Measurements from ENCODE around the gene SPIRE2. TPM values are rescaled to one million over a fixed set of nuclear protein-coding genes. Genes with fewer than 3 reads are reported as not detected.

The SPIRE2 gene
- total and polyA plus RNA-seq, 2 of the 4 experiments (the other 2 are of a cell fraction), result 0.72 to 1.9 TPM

- no TSS peak for BruUV-seq (replicated peaks)
- H3K56ac ChIP-seq (ENCODE audit: extremely low read depth, insufficient read depth, low read length), result no peak overlapping the region
- H4K5ac ChIP-seq (ENCODE audit: low read depth, low read length), result no peak overlapping the region
- POLR2A ChIA-PET (ENCODE audit: unreplicated experiment), result no interaction called here
- H3K4me2 ChIP-seq (ENCODE audit: low read depth, low read length), result no peak overlapping the region
- H2BK5ac ChIP-seq (ENCODE audit: low read depth, low read length, poor library complexity, severe bottlenecking), result no peak overlapping the region
- no peaks in the 10 kb centered on the region for H3K9me1 ChIP-seq (ENCODE audit: insufficient read depth, low read length)
- no peak overlapping the region for H3K14ac ChIP-seq (replicated peaks; ENCODE audit: low read depth, low read length)
- no peak for DNase-seq
- dilution Hi-C loops (cut with HindIII; ENCODE audit: low sequenced_read_pairs, unreplicated experiment) (no loop called here), in situ Hi-C loops (cut with MboI; ENCODE audit: low sequenced_read_pairs) (no loop called here), intact Hi-C loops (cut with micrococcal nuclease) (no loop called here)
- H4K8ac ChIP-seq (ENCODE audit: low read depth in 2 of 2, low read length in 2 of 2), result no peak overlapping the region
- ATAC-seq (ENCODE audit: low read depth), result no peak
- no peak overlapping the region; the same call in 1 of the 2 replicates for H4K91ac ChIP-seq (ENCODE audit: insufficient read depth, low read depth, low read length)
- no peak overlapping the region for H3K27ac ChIP-seq (ENCODE audit: insufficient read depth, low read length)
- H3K4ac ChIP-seq (ENCODE audit: low read depth, low read length), result no peak overlapping the region
- no peak overlapping the region for H2BK20ac ChIP-seq (ENCODE audit: low read depth, low read length)
- H3K9me3 ChIP-seq (ENCODE audit: control insufficient read depth, insufficient read depth, low read length), result no peaks in the 10 kb centered on the region
- CTCF ChIA-PET, result no interaction called here
- no peak overlapping the region for H2AFZ ChIP-seq (replicated peaks; ENCODE audit: low read length, poor library complexity)
- H3K9ac ChIP-seq (ENCODE audit: low read depth, low read length), result no peak overlapping the region
- H3K36me3 ChIP-seq (ENCODE audit: control insufficient read depth, insufficient read depth, low read length), result no peaks in the 10 kb centered on the region
- H3K27me3 ChIP-seq (ENCODE audit: control insufficient read depth, insufficient read depth, low read length), result no peaks in the 10 kb centered on the region
- no peaks in the 10 kb centered on the region for H3K4me1 ChIP-seq (ENCODE audit: control insufficient read depth, insufficient read depth, low read length)
- no peak overlapping the region for H3K18ac ChIP-seq (ENCODE audit: low read depth, low read length)
- H2AK9ac ChIP-seq (replicated peaks; ENCODE audit: low read depth, low read length, poor library complexity), result no peak overlapping the region
- H2BK120ac ChIP-seq (ENCODE audit: low read depth, low read length), result no peak overlapping the region
- no peak for TF ChIP-seq BHLHE40 (IDR thresholded peaks at IDR 0.05; ENCODE audit: low read depth, low read length)
- no peak for TF ChIP-seq CHD1 (IDR thresholded peaks at IDR 0.05; ENCODE audit: low read depth, low read length)
- TF ChIP-seq FOS (IDR thresholded peaks at IDR 0.05; ENCODE audit: low read depth, low read length), result no peak
- no peak for TF ChIP-seq RAD21 (IDR thresholded peaks at IDR 0.05; ENCODE audit: low read length)
- no peak for TF ChIP-seq POLR2A (IDR thresholded peaks at IDR 0.05; ENCODE audit: low read depth, low read length)
- TF ChIP-seq ELK1 (IDR thresholded peaks at IDR 0.05; ENCODE audit: borderline replicate concordance, low read depth, low read length), result no peak
- TF ChIP-seq MAFK (IDR thresholded peaks at IDR 0.05; ENCODE audit: low read depth, low read length), result no peak
- TF ChIP-seq USF2 (IDR thresholded peaks at IDR 0.05; ENCODE audit: low read depth, low read length), result no peak
- TF ChIP-seq SMC3 (IDR thresholded peaks at IDR 0.05; ENCODE audit: low read depth, low read length), result no peak
- no peak for TF ChIP-seq CTCF (conservative IDR thresholded peaks at IDR 0.05; ENCODE audit: low read depth, low read length)
- no peak for TF ChIP-seq MAZ (IDR thresholded peaks at IDR 0.05; ENCODE audit: borderline replicate concordance, low read depth, low read length)
- no peak for TF ChIP-seq RFX5 (IDR thresholded peaks at IDR 0.05; ENCODE audit: low read depth, low read length)
- no peak for TF ChIP-seq MXI1 (IDR thresholded peaks at IDR 0.05; ENCODE audit: borderline replicate concordance, low read depth, low read length)
- TF ChIP-seq CEBPB (IDR thresholded peaks at IDR 0.05; ENCODE audit: low read depth, low read length), result no peak
- no peak for TF ChIP-seq RCOR1 (IDR thresholded peaks at IDR 0.05; ENCODE audit: insufficient replicate concordance, low read length)
- TF ChIP-seq NFE2L2 (IDR thresholded peaks at IDR 0.05; ENCODE audit: low read depth, low read length), result no peak
- no peak overlapping the region for H3K23ac ChIP-seq (ENCODE audit: low read depth, low read length)
- no peak overlapping the region for H2BK15ac ChIP-seq (ENCODE audit: low read depth, low read length)
- no peaks in the 10 kb centered on the region for H3K79me1 ChIP-seq (ENCODE audit: low read depth in 1 of 2, low read length in 2 of 2)
- H3K4me3 ChIP-seq (ENCODE audit: insufficient read depth, low read depth, low read length), result no peak overlapping the region
- no peak overlapping the region for H2AK5ac ChIP-seq (ENCODE audit: low read depth, low read length)
- H4K20me1 ChIP-seq (ENCODE audit: insufficient read depth, low read length), result no peaks in the 10 kb centered on the region
- WGBS, 2 experiments (ENCODE audit: extremely low coverage in 2 of 2, insufficient read length in 1 of 2), result 90% methylated on average over 5 of the region's 11 CpGs; no CpG with 5 or more reads in 1 of the 2 experiments
Measured at GRCh38 chr16:89848974-89849373, 20.7 kb downstream of the SPIRE2 start.

All from IMR-90 (cell line).